WTC11 (cell line): Measurements from ENCODE around the gene CACHD1. TPM values are rescaled to one million over a fixed set of nuclear protein-coding genes. Genes with fewer than 3 reads are reported as not detected.
A peak's percentile ranks its signal among the peaks of the same experiment; 100 is the strongest.

Experiments
- ATAC-seq: fragments of 200-7000 bp; cut with Tn5 transposase; 2 replicates; pipeline ENCODE4 v1.10.0; 2021; ENCODE audit warnings: mild to moderate bottlenecking, moderate library complexity
- CTCF ChIA-PET: fragments of 300-600 bp; sonication (Branson Sonifier 250); formaldehyde crosslinking; loops from one replicate; lab custom pipeline; 2021; ENCODE audit warnings: antibody characterized with exemption; lab: Charles Lee
- POLR2A ChIA-PET: fragments of 350-600 bp; sonication (Branson Sonifier 250); formaldehyde crosslinking; loops from one replicate; lab custom pipeline; 2021; ENCODE audit warnings: antibody characterized with exemption; lab: Charles Lee
- DNase-seq: peaks from one replicate; pipeline ENCODE4 v3.0.0; 2021; ENCODE audit warnings: low spot score
- H3K27ac Mint-ChIP-seq: 2 replicates; pipeline ENCODE4 v1.8.0; 2021; ENCODE audit warnings: mixed read lengths
- H3K27me3 Mint-ChIP-seq: 2 replicates; pipeline ENCODE4 v1.8.0; 2021; ENCODE audit warnings: low read depth, mild to moderate bottlenecking, moderate library complexity, mixed read lengths
- H3K36me3 Mint-ChIP-seq: 2 replicates; pipeline ENCODE4 v1.8.0; 2021; ENCODE audit warnings: mixed read lengths
- H3K4me1 Mint-ChIP-seq: 2 replicates; pipeline ENCODE4 v1.8.0; 2022; ENCODE audit warnings: mixed read lengths
- H3K4me3 Mint-ChIP-seq: 2 replicates; pipeline ENCODE4 v1.8.0; 2021; ENCODE audit warnings: mild to moderate bottlenecking, moderate library complexity, mixed read lengths
- H3K9me3 Mint-ChIP-seq: 2 replicates; pipeline ENCODE4 v1.8.0; 2021; ENCODE audit warnings: mixed read lengths
- CREB1 ChIP-seq: sonication (generic); formaldehyde crosslinking; IDR thresholded peaks from 2 replicates; pipeline ENCODE4 v1.8.0; 2023; ENCODE audit warnings: mild to moderate bottlenecking, missing genetic modification reagents
- CREM ChIP-seq: sonication (generic); formaldehyde crosslinking; IDR thresholded peaks from 2 replicates; pipeline ENCODE4 v1.8.1; 2022; ENCODE audit warnings: mild to moderate bottlenecking, missing genetic modification reagents, moderate library complexity
- EMX1 ChIP-seq: fragments of 250-450 bp; sonication (Bioruptor Pico); IDR thresholded peaks from 2 replicates; pipeline ENCODE4 v1.8.0; 2021; ENCODE audit warnings: mild to moderate bottlenecking
- ESRRA ChIP-seq: sonication (generic); formaldehyde crosslinking; IDR thresholded peaks from 2 replicates; pipeline ENCODE4 v1.8.1; 2022; ENCODE audit warnings: mild to moderate bottlenecking, missing genetic modification reagents, borderline replicate concordance
- FOXP1 ChIP-seq: sonication (generic); formaldehyde crosslinking; IDR thresholded peaks from 2 replicates; pipeline ENCODE4 v1.8.0; 2022; ENCODE audit warnings: missing genetic modification reagents, mild to moderate bottlenecking, moderate library complexity, borderline replicate concordance
- GTF2I ChIP-seq: fragments of 250-450 bp; sonication (Bioruptor Pico); conservative IDR thresholded peaks from 2 replicates; pipeline ENCODE4 v1.4.0; 2021; ENCODE audit warnings: mild to moderate bottlenecking
- IRF2 ChIP-seq: sonication (generic); formaldehyde crosslinking; IDR thresholded peaks from 2 replicates; pipeline ENCODE4 v1.8.0; 2022; ENCODE audit warnings: low read depth, missing genetic modification reagents, borderline replicate concordance
- JUN ChIP-seq: sonication (generic); formaldehyde crosslinking; IDR thresholded peaks from 2 replicates; pipeline ENCODE4 v1.8.0; 2023; ENCODE audit warnings: mild to moderate bottlenecking, missing genetic modification reagents
- NFATC4 ChIP-seq: fragments of 250-450 bp; sonication (Bioruptor Pico); IDR thresholded peaks from 2 replicates; pipeline ENCODE4 v1.9.0; 2021; ENCODE audit warnings: mild to moderate bottlenecking
- NR2C2 ChIP-seq: sonication (generic); formaldehyde crosslinking; IDR thresholded peaks from 2 replicates; pipeline ENCODE4 v1.8.0; 2022; ENCODE audit warnings: mild to moderate bottlenecking, missing genetic modification reagents
- NR3C1 ChIP-seq: sonication (generic); formaldehyde crosslinking; conservative IDR thresholded peaks from 2 replicates; pipeline ENCODE4 v1.8.1; 2023; ENCODE audit warnings: low read depth, mild to moderate bottlenecking, missing genetic modification reagents
- RELA ChIP-seq: sonication (generic); formaldehyde crosslinking; IDR thresholded peaks from 2 replicates; pipeline ENCODE4 v1.8.1; 2022; ENCODE audit warnings: missing genetic modification reagents, mild to moderate bottlenecking, borderline replicate concordance
- RORB ChIP-seq: fragments of 250-450 bp; sonication (Bioruptor Pico); IDR thresholded peaks from 2 replicates; pipeline ENCODE4 v1.9.0; 2021; ENCODE audit warnings: mild to moderate bottlenecking
- SOX15 ChIP-seq: fragments of 250-450 bp; sonication (Bioruptor Pico); IDR thresholded peaks from 2 replicates; pipeline ENCODE4 v1.9.0; 2021; ENCODE audit warnings: mild to moderate bottlenecking
- TEAD4 ChIP-seq: sonication (generic); formaldehyde crosslinking; IDR thresholded peaks from 2 replicates; pipeline ENCODE4 v1.8.0; 2022; ENCODE audit warnings: mild to moderate bottlenecking, missing genetic modification reagents
- ZBTB21 ChIP-seq: sonication (generic); formaldehyde crosslinking; IDR thresholded peaks from 2 replicates; pipeline ENCODE4 v1.8.1; 2023; ENCODE audit warnings: mild to moderate bottlenecking, missing genetic modification reagents, borderline replicate concordance
- ZNF121 ChIP-seq: sonication (generic); formaldehyde crosslinking; IDR thresholded peaks from 2 replicates; pipeline ENCODE4 v1.8.0; 2023; ENCODE audit warnings: missing genetic modification reagents
- ZNF219 ChIP-seq: sonication (generic); formaldehyde crosslinking; IDR thresholded peaks from 2 replicates; pipeline ENCODE4 v1.8.0; 2023; ENCODE audit warnings: missing genetic modification reagents, mild to moderate bottlenecking, borderline replicate concordance
- ZNF232 ChIP-seq: sonication (generic); formaldehyde crosslinking; IDR thresholded peaks from 2 replicates; pipeline ENCODE4 v1.8.0; 2022; ENCODE audit warnings: mild to moderate bottlenecking, missing genetic modification reagents
- total RNA-seq: library from RNA; stranded (reverse); gene quantifications from 3 replicates; pipeline ENCODE4 v1.2.3, GENCODE V29; 2021
- TF ChIP-seq, protein P1 (sequence below): sonication (generic); formaldehyde crosslinking; IDR thresholded peaks from 2 replicates; pipeline ENCODE4 v1.8.0; 2022; ENCODE audit warnings: missing genetic modification reagents
- TF ChIP-seq, protein P2 (sequence below): sonication (generic); formaldehyde crosslinking; IDR thresholded peaks from 2 replicates; pipeline ENCODE4 v1.8.1; 2022; ENCODE audit warnings: mild to moderate bottlenecking, missing genetic modification reagents, moderate library complexity, borderline replicate concordance
- TF ChIP-seq, protein P3 (sequence below): sonication (generic); formaldehyde crosslinking; IDR thresholded peaks from 2 replicates; pipeline ENCODE4 v1.8.1; 2023; ENCODE audit warnings: mild to moderate bottlenecking, moderate library complexity, missing genetic modification reagents

The CACHD1 gene
- total RNA-seq, 1 experiment from 2014 or later: 26.3 TPM

DNA sequence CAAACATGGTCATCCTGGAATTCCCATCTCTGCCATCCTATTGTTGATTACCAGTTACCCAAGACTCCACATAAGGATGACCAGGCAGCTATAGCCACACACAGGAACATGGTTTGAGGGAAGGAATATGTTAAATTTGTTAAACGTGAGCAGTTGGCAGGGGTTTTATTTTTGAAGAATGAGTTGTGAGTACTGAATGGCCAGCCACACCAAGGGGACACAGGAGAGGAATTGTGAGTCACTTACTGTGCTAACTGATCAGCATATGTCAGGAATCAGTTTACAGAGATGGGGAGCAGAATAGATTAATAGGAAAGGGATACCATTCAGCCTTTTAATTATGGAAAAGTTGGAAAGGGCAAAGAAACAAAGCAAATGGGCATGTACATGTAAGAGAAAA lies 235.7 kb downstream of the CACHD1 start (continued):
- TF ChIP-seq RELA (CRISPR knock-in tag) (no peak), NR3C1 (CRISPR knock-in tag) (no peak)

DNA sequence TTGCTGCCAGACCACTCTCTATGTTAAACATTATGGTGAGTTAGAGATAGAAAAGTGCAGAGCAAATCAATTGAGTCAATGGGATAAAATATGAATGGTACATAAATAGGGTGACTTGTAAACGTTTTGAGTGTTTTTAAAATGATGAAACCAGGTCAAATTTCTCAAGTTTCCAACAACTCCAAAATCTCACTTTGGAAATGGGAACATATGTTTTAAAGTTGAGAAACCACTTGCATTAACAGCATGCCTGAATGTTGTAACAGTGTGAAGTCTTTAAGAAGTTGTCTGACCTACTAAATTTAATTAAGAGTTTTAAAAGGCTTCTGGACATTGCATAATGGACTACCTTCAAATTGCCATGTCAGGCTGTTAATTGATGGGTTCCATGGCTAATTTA lies 241.3 kb downstream of the CACHD1 start:
- DNase-seq (no peak), ATAC-seq (no peak)
- Mint-ChIP-seq H3K36me3 (no peaks in the 10 kb centered on the region), H3K4me1 (peaks cover 12% of the 10 kb centered on the region), H3K27me3 (no peaks in the 10 kb centered on the region; the same call in 1 of the 2 replicates), H3K9me3 (no peaks in the 10 kb centered on the region), H3K4me3 (no peak overlapping the region), H3K27ac (no peak overlapping the region)
- CTCF ChIA-PET: no interaction called here
- POLR2A ChIA-PET: no interaction called here
- TF ChIP-seq NR3C1 (CRISPR knock-in tag) (no peak), SOX15 (no peak), JUN (CRISPR knock-in tag) (no peak)

DNA sequence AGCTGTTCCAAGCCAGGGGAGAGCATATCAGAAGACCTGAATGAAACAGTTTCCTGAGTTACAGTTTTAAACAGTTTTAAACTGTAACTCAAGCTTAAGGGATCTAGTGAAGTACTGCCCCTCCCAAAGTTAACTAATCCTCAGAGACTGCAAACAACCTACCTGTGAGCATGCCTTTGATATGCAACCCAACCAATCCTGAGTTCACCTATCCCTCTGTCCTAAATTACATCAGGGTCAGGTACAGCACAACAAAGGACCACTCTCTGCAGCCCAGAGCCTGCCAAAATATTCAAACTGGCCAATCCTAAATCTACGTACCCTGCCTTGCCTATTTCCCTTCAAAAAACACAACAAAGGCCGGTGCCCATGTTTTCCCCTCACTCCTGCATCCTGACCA lies 242.1 kb downstream of the CACHD1 start:
- POLR2A ChIA-PET: no interaction called here
- TF ChIP-seq CREM (CRISPR knock-in tag) (no peak), GTF2I (CRISPR knock-in tag) (no peak), FOXP1 (CRISPR knock-in tag) (no peak), ZNF219 (CRISPR knock-in tag) (no peak), EMX1 (no peak), TEAD4 (CRISPR knock-in tag) (no peak), JUN (CRISPR knock-in tag) (no peak), ZNF121 (CRISPR knock-in tag) (no peak), NFATC4 (CRISPR knock-in tag) (no peak), ESRRA (CRISPR knock-in tag) (no peak), ZBTB21 (CRISPR knock-in tag) (no peak), NR2C2 (CRISPR knock-in tag) (no peak), CREB1 (no peak), RORB (CRISPR knock-in tag) (no peak), IRF2 (no peak)
- TF ChIP-seq, protein P1, sequence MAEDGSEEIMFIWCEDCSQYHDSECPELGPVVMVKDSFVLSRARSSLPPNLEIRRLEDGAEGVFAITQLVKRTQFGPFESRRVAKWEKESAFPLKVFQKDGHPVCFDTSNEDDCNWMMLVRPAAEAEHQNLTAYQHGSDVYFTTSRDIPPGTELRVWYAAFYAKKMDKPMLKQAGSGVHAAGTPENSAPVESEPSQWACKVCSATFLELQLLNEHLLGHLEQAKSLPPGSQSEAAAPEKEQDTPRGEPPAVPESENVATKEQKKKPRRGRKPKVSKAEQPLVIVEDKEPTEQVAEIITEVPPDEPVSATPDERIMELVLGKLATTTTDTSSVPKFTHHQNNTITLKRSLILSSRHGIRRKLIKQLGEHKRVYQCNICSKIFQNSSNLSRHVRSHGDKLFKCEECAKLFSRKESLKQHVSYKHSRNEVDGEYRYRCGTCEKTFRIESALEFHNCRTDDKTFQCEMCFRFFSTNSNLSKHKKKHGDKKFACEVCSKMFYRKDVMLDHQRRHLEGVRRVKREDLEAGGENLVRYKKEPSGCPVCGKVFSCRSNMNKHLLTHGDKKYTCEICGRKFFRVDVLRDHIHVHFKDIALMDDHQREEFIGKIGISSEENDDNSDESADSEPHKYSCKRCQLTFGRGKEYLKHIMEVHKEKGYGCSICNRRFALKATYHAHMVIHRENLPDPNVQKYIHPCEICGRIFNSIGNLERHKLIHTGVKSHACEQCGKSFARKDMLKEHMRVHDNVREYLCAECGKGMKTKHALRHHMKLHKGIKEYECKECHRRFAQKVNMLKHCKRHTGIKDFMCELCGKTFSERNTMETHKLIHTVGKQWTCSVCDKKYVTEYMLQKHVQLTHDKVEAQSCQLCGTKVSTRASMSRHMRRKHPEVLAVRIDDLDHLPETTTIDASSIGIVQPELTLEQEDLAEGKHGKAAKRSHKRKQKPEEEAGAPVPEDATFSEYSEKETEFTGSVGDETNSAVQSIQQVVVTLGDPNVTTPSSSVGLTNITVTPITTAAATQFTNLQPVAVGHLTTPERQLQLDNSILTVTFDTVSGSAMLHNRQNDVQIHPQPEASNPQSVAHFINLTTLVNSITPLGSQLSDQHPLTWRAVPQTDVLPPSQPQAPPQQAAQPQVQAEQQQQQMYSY: no peak
- TF ChIP-seq, protein P2, sequence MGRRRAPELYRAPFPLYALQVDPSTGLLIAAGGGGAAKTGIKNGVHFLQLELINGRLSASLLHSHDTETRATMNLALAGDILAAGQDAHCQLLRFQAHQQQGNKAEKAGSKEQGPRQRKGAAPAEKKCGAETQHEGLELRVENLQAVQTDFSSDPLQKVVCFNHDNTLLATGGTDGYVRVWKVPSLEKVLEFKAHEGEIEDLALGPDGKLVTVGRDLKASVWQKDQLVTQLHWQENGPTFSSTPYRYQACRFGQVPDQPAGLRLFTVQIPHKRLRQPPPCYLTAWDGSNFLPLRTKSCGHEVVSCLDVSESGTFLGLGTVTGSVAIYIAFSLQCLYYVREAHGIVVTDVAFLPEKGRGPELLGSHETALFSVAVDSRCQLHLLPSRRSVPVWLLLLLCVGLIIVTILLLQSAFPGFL (CRISPR knock-in tag): no peak

DNA sequence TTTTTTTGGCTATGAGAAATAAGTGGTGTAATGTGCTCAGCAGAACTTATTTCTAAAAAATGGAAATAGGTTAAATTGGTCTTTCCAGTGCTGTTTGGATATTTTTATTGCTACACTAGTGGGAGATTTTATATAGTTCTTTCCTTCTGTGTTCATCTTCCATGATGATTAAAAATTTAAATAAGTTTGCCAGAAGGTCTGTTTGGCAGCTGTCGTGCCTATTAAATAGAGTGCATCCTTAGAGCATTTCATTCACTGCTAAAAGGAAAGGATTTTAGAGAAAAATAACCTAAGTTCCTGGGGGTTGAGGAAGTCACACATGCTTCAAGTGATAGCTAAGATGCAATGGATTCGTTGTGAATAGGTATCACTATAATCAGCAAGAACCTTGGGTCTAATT lies 245.3 kb downstream of the CACHD1 start:
- POLR2A ChIA-PET: no interaction called here
- TF ChIP-seq ZNF232 (CRISPR knock-in tag): no peak
- TF ChIP-seq, protein P3, sequence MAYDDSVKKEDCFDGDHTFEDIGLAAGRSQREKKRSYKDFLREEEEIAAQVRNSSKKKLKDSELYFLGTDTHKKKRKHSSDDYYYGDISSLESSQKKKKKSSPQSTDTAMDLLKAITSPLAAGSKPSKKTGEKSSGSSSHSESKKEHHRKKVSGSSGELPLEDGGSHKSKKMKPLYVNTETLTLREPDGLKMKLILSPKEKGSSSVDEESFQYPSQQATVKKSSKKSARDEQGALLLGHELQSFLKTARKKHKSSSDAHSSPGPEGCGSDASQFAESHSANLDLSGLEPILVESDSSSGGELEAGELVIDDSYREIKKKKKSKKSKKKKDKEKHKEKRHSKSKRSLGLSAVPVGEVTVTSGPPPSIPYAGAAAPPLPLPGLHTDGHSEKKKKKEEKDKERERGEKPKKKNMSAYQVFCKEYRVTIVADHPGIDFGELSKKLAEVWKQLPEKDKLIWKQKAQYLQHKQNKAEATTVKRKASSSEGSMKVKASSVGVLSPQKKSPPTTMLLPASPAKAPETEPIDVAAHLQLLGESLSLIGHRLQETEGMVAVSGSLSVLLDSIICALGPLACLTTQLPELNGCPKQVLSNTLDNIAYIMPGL (CRISPR knock-in tag): no peak
- peaks cover 22% of the 10 kb centered on the region for H3K9me3 Mint-ChIP-seq
- peaks cover 11% of the 10 kb centered on the region for H3K36me3 Mint-ChIP-seq
- peaks cover 12% of the 10 kb centered on the region for H3K4me1 Mint-ChIP-seq
- peaks cover 7% of the 10 kb centered on the region for H3K27me3 Mint-ChIP-seq
- CTCF ChIA-PET: no interaction called here
- no peak for ATAC-seq
- no peak overlapping the region for H3K4me3 Mint-ChIP-seq
- no peak for DNase-seq
- H3K27ac Mint-ChIP-seq: no peak overlapping the region

More for the DNA sequence above, 242.1 kb downstream of the CACHD1 start:
- H3K36me3 Mint-ChIP-seq: no peaks in the 10 kb centered on the region
- peaks cover under 1% of the 10 kb centered on the region for H3K27me3 Mint-ChIP-seq
- peak; percentile 98 for ATAC-seq
- H3K4me3 Mint-ChIP-seq: no peak overlapping the region
- CTCF ChIA-PET: no interaction called here
- DNase-seq: no peak
- H3K9me3 Mint-ChIP-seq: peaks cover 2% of the 10 kb centered on the region
- H3K27ac Mint-ChIP-seq: no peak overlapping the region
- H3K4me1 Mint-ChIP-seq: peaks cover 12% of the 10 kb centered on the region
